NT2/D1 (cell line): ENCODE measurements around the gene GNAO1.
A peak's percentile ranks its signal among the peaks of the same experiment; 100 is the strongest.

ENCODE experiments used
- DNase-seq: peaks from one replicate; pipeline ENCODE4 v3.0.0-alpha.2; 2011; ENCODE audit warnings: low read depth, low spot score
- H3K27me3 ChIP-seq: 2 replicates; pipeline ENCODE4 v1.6.0; 2011; ENCODE audit warnings: mild to moderate bottlenecking; ENCODE audit not compliant: insufficient read length, insufficient read depth
- H3K36me3 ChIP-seq: 2 replicates; pipeline ENCODE4 v1.6.1; 2011; ENCODE audit warnings: mild to moderate bottlenecking, low read length, mixed read lengths; ENCODE audit not compliant: insufficient read depth, insufficient read length
- H3K4me1 ChIP-seq: 2 replicates; pipeline ENCODE4 v1.5.1; 2011; ENCODE audit not compliant: insufficient read depth, insufficient read length
- H3K4me3 ChIP-seq: 2 replicates; pipeline ENCODE4 v1.5.1; 2011; ENCODE audit warnings: low read depth; ENCODE audit not compliant: insufficient read length
- H3K9ac ChIP-seq: 2 replicates; pipeline ENCODE4 v1.6.0; 2011; ENCODE audit warnings: low read depth; ENCODE audit not compliant: insufficient read length
- H3K9me3 ChIP-seq: 2 replicates; pipeline ENCODE4 v1.5.1; 2011; ENCODE audit warnings: mild to moderate bottlenecking, low read length; ENCODE audit not compliant: insufficient read depth
- SUZ12 ChIP-seq: IDR thresholded peaks from 2 replicates; pipeline ENCODE4 v1.6.1; 2011; ENCODE audit not compliant: insufficient read length, insufficient read depth; ENCODE audit errors: extremely low read depth
- YY1 ChIP-seq: IDR thresholded peaks from 2 replicates; pipeline ENCODE4 v1.6.1; 2011; ENCODE audit not compliant: insufficient read length, insufficient read depth
- ZNF274 ChIP-seq: IDR thresholded peaks from 2 replicates; pipeline ENCODE4 v1.6.1; 2011; ENCODE audit warnings: mild to moderate bottlenecking, low read depth, low read length

The GNAO1 gene

GRCh38 chr16:56269281-56269680 lies 78.0 kb downstream of the GNAO1 start:
- peaks cover 10% of the 10 kb centered on the region for H3K9me3 ChIP-seq
- peaks cover 11% of the 10 kb centered on the region for H3K4me1 ChIP-seq
- DNase-seq: no peak
- H3K9ac ChIP-seq: no peak overlapping the region
- TF ChIP-seq YY1: no peak
- no peak for TF ChIP-seq SUZ12
- no peaks in the 10 kb centered on the region for H3K27me3 ChIP-seq
- no peaks in the 10 kb centered on the region for H3K36me3 ChIP-seq
- H3K4me3 ChIP-seq: no peak overlapping the region

DNA sequence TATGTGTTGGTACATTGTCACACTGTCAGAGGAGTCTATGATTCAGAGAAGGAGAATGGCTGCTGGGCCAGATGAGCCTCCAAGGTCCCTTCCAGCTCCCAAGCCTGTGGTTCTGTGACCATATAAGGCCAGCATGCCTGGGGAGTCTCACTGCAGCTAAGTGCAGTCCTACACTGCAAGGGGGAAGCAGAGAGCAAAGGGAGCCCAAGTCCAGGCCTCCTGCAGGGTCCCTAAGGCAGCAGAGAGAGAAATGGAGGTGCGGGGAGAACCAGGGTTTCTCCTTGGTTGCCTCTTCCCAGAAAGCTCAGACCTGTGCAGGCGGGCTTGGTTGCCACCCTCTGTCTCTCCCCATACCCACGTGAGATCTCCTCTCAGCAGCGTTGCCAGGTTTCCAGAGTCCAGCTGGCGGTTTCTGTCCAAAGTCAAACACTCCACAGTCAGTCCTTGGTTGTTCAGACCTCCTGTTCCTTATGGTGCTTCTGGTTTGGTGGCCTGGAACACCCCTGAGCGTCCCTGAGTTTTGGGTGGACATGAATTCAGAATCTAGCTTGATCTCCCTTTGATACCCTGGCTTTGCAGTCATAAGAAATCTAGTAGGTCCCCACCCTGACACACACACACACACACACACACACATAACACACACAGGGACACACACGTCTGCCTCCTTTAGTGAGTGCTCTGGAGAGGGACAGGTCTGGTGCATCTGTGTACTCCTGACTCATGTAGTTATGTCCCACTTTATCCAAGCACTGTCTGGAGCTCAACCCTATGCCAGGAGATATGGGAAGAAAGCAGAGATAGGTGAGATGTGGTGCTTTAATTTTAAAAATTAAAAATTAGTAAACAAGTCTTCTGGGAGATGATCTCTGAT lies 78.8 kb downstream of the GNAO1 start:
- DNase-seq: peak; percentile 61

GRCh38 chr16:56270828-56271227 lies 79.5 kb downstream of the GNAO1 start:
- Histone ChIP-seq H3K4me3 (no peak overlapping the region), H3K9me3 (peaks cover 15% of the 10 kb centered on the region), H3K36me3 (no peaks in the 10 kb centered on the region), H3K9ac (no peak overlapping the region), H3K4me1 (peaks cover 10% of the 10 kb centered on the region), H3K27me3 (no peaks in the 10 kb centered on the region)
- TF ChIP-seq YY1: no peak
- TF ChIP-seq SUZ12: no peak
- no peak for TF ChIP-seq ZNF274
- no peak for DNase-seq

More for the DNA sequence above, 78.8 kb downstream of the GNAO1 start:
- H3K36me3 ChIP-seq: no peaks in the 10 kb centered on the region
- no peaks in the 10 kb centered on the region for H3K27me3 ChIP-seq
- TF ChIP-seq YY1: no peak
- TF ChIP-seq SUZ12: no peak
- TF ChIP-seq ZNF274: no peak
- H3K4me3 ChIP-seq: no peak overlapping the region
- H3K9ac ChIP-seq: no peak overlapping the region
- H3K9me3 ChIP-seq: peaks cover 15% of the 10 kb centered on the region
- H3K4me1 ChIP-seq: peaks cover 10% of the 10 kb centered on the region

DNA sequence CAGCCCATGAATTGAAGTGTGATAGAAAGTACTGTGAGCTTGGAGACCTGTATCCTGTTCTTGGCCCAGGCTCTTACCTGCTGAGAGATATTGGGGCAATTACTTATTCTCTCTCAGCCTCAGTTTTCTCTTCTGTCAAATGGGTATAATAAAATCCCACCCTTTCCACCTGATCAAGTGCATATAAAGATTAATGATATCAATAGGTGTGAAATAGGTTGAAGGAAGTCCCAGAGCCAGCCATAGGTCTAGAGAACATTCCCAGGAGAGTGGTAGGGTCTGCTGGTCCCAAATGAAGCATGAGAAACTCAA lies 81.2 kb downstream of the GNAO1 start:
- H3K36me3 ChIP-seq: no peaks in the 10 kb centered on the region
- DNase-seq: no peak
- H3K4me3 ChIP-seq: no peak overlapping the region
- TF ChIP-seq YY1 (no peak), SUZ12 (no peak), ZNF274 (no peak)
- no peak overlapping the region for H3K9ac ChIP-seq
- peaks cover 10% of the 10 kb centered on the region for H3K4me1 ChIP-seq
- peaks cover 15% of the 10 kb centered on the region for H3K9me3 ChIP-seq
- H3K27me3 ChIP-seq: no peaks in the 10 kb centered on the region

DNA sequence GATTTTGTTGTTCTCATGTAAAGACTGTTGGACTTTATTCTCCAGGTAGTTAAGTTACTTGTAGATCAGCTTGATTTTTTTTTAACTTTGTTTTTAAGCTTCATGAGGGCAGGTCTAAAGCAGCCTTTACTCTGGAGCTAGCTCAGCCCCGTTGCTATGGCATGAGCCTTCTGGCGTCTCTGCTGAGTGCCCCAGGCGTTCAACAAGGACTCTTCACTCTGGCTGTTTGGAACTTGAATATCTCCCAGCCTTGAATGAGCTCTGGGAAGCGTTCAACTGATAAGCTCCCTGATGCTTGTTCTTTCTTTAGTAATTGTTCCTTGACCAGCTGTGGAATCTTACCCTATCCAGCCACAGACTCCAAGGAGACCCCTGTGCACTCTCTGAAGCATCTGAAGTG lies 82.3 kb downstream of the GNAO1 start:
- Histone ChIP-seq H3K36me3 (no peaks in the 10 kb centered on the region), H3K9ac (no peak overlapping the region), H3K27me3 (no peaks in the 10 kb centered on the region), H3K4me3 (no peak overlapping the region), H3K9me3 (peaks cover 15% of the 10 kb centered on the region), H3K4me1 (peaks cover 12% of the 10 kb centered on the region)
- TF ChIP-seq SUZ12: no peak
- no peak for TF ChIP-seq ZNF274
- TF ChIP-seq YY1: no peak
- no peak for DNase-seq

DNA sequence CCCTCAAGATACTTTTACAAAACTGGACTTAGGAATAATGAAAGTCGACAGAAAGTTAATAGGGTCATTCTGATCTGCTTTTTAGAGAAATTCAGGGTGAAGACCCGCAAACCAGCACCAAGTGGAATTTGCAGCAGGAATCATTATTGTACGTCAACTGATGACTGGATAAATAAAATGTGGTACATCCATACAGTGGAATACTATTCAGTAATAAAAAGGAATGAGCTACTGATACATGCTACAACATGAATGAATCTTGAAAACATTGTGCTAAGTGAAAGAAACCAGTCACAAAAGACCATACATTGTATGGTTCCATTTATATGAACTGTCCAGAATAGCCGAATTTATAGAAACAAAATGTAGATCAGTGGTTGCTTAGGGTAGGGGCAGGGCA lies 83.1 kb downstream of the GNAO1 start:
- H3K9ac ChIP-seq: no peak overlapping the region
- no peaks in the 10 kb centered on the region for H3K36me3 ChIP-seq
- no peak overlapping the region for H3K4me3 ChIP-seq
- TF ChIP-seq ZNF274: no peak
- TF ChIP-seq SUZ12: no peak
- no peak for TF ChIP-seq YY1
- H3K4me1 ChIP-seq: peaks cover 13% of the 10 kb centered on the region
- no peaks in the 10 kb centered on the region for H3K27me3 ChIP-seq
- H3K9me3 ChIP-seq: peaks cover 15% of the 10 kb centered on the region
- DNase-seq: no peak

DNA sequence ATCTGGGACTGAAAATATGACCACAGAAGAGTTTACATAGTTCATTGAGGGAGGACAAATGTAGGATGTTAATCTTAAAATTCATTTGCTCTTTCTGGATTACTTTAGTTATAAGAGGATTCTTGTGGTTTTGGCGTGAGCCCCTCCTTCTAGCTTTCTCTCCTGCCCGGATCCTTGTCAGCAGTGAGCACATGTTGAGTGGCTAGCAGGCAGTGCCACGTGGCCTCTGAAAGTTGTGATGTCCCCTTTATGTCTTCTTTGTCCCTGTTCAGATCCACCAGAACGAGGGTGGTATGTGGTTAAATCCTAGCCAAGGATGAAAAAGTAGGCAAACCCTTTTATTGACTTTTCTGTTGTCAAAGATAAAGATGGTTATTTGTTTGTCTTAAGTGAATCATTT lies 83.8 kb downstream of the GNAO1 start:
- Histone ChIP-seq H3K9me3 (peaks cover 15% of the 10 kb centered on the region), H3K36me3 (no peaks in the 10 kb centered on the region), H3K4me1 (peaks cover 13% of the 10 kb centered on the region), H3K4me3 (no peak overlapping the region), H3K27me3 (no peaks in the 10 kb centered on the region), H3K9ac (no peak overlapping the region)
- TF ChIP-seq SUZ12: no peak
- TF ChIP-seq YY1: no peak
- no peak for TF ChIP-seq ZNF274
- no peak for DNase-seq

- TF ChIP-seq YY1 (no peak), ZNF274 (no peak), SUZ12 (no peak)
- Histone ChIP-seq H3K4me3 (no peak overlapping the region), H3K27me3 (no peaks in the 10 kb centered on the region), H3K9me3 (peaks cover 15% of the 10 kb centered on the region), H3K36me3 (no peaks in the 10 kb centered on the region), H3K9ac (no peak overlapping the region), H3K4me1 (peaks cover 13% of the 10 kb centered on the region)
- no peak for DNase-seq
These were observed 84.5 kb downstream of the GNAO1 start for GRCh38 chr16:56275801-56276200.
